ENCODE results near the gene KRTAP10-2. TPM values are rescaled to one million over a fixed set of nuclear protein-coding genes. Genes with fewer than 3 reads are reported as not detected.

KRTAP10-2 gene
- total RNA-seq, 2 donors from 2014 or later = not detected

GRCh38 chr21:44548922-44549321 is 2.4 kb downstream of the KRTAP10-2 start:
- intact Hi-C loops (cut with DNase I) = no loop called here
- no peak for DNase-seq (ENCODE audit: low spot score)

DNA sequence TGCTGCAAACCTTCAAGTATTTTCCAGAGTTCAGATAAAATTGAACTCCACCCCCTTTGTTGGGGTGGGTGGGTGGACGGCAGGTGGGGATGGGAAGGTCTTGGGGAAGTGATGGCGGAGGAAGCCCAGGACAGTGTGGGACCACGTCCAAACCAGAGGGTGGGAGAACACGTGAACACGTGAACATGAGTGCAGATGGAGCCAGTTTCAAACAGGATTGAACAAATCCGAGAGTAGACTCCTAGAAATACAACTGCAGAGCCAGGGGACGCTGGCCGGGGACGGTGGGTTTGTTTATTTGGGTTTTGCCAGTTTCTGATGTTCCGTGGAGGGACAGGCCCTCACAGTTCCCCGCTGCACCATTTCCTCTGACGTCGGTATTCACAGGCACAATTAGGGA is 2.9 kb downstream of the KRTAP10-2 start:
- no peak for DNase-seq (ENCODE audit: low spot score)
- intact Hi-C loops (cut with DNase I) = no loop called here

DNA sequence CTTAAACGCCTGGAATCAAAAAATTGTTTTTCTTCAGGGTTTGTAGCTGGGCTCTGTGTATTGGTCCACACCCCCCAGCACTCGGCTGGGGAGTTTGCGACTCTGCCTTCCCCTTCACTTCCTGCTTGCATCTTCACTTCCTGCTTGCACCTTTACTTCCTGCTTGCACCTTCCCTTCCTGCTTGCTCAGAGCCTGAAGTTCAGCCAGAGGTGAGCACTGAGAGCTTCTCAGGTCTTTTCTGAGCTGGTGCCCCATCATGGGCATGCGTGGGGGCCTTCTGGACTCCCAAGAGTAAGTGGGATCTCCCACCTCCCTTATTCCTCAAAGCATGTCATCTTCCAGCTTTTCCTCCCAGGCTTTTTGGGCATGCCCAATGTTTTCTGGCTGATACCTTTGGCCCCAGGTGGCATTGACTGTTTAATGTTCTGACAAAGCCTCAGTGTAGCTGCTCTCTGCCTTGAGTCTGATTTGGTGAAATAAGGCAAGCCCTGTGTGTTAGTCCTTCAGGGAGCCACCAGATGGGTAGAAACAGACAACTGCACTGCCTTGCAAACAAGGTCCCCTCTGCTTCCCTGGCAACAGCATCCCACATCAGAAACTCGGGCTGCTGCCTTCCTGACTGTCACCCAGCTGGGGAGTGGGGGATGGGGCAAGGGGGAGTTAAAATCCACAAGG is 3.5 kb downstream of the KRTAP10-2 start:
- no peak for DNase-seq (ENCODE audit: low spot score)
- intact Hi-C loops (cut with DNase I) = no loop called here

DNA sequence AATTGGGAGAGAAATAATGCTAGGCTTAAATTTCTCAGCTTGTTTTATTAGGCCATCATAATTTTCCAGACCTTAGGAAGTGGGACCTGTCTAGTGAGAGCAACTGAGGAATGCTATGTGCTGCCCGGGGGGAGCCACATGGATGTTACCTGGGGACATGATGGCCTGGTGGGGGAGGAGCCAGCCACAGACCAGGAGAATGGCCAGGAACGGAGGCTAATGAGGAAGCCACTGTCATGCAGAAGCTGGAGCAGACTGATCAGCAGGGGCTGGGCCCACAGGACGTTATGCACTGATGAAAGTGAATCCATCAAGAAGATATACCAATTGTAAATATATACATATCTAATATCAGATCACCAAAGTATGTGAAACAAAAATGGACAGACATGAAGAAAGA is 6.7 kb downstream of the KRTAP10-2 start:
- intact Hi-C loops (cut with DNase I) = no loop called here

GRCh38 chr21:44542716-44543115 is 8.6 kb downstream of the KRTAP10-2 start:
- intact Hi-C loops (cut with DNase I) = no loop called here
- DNase-seq (ENCODE audit: low spot score) = no peak

More for the DNA sequence above, 6.7 kb downstream of the KRTAP10-2 start:
- DNase-seq (ENCODE audit: low spot score) = no peak

DNA sequence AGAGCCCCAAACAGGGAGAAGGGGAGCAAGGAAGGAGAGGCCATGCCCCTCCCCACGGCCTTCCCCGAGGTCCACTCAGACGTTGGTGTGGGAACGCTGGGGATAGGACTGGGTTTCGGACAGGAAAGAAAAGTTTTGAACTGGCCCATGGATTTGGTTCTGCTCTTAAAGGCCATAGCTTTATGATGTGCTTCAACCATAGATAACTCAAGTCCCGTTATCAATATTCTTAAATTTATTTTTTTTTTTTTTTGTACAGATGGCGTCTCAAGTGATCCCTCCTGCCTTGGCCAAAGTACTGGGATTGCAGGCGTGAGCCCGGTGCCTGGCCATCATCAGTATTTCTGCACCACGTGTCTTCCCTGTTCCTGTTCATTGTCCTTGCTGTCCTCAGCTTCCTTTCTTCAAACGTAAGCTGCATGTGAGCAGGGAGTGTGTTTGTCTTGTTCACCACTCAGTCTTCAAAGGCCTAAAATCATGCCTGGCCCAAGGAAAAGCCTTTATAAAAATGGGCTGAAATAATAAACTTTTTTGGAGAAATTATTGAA is 10.5 kb downstream of the KRTAP10-2 start:
- intact Hi-C loops (cut with DNase I) = no loop called here
- DNase-seq (ENCODE audit: low spot score) = no peak

- intact Hi-C loops (cut with DNase I) = no loop called here
- DNase-seq (ENCODE audit: low spot score) = peak; percentile 78
These were observed 11.2 kb downstream of the KRTAP10-2 start, which contains the start of gene KRTAP10-1 for GRCh38 chr21:44539991-44540666. TSS of gene KRTAP10-1 (minus strand) at chr21:44540195. CDS start at chr21:44540150, 45 bp downstream.

GRCh38 chr21:44539046-44539445 is 12.3 kb downstream of the KRTAP10-2 start:
- DNase-seq (ENCODE audit: low spot score) = peak; percentile 44
- intact Hi-C loops (cut with DNase I) = no loop called here

DNA sequence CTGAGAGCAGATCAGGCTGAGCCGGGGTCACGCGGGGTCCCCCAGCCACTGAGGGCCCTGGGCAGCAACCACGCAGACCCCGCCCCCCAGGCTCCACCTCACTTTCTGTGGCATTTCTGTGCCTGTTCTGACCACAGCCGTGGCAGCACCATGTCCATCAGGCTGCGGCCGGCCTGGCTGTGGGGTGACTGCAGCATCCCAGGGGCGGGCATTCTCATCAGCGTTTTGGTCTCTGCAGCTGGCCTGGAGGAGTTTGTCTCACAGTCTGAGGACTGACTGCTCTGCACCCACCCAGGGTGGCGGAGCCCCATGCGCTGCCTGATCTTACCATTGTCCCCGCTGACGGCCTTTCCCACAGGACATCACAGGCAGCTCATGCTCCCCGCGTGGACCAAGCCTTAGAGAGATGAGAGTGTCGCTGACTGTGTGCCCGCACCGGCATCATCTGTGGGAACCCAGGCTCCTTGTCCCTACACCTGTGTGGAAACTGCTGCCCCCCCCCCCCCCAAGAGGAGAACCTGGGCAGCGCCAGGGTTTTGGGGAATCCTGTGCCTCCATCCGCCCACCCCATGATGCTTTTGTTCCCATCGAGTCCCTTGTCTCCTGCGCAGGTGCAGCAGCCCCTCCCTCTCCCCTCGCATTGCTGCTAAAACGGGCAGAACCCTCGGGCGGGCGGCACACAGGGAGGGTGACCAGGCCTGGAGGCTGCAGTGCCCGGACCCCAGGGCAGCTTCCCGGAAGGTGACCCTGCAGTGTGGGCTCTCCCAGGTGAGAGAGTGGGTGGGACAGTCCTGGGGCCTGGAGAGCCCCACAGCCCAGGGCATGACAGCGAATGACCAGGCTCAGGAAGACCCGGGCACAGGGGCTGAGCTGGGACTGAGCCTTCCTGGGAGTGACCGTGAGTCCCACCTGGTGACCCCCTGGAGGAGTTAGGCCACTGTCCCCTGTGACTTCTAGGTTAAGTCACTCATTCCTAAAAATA is 13.1 kb downstream of the KRTAP10-2 start:
- intact Hi-C loops (cut with DNase I) = loop anchor here in 1 of 2 donors (1.0 kb wide), 1 partner anchor 22 kb away; no protein-coding TSS in a partner anchor
- DNase-seq (ENCODE audit: low spot score) = peak; percentile 67

- intact Hi-C loops (cut with DNase I) = no loop called here
- peak; percentile 78 for DNase-seq (ENCODE audit: low spot score)
These were observed 15.3 kb downstream of the KRTAP10-2 start for GRCh38 chr21:44535963-44536362.

GRCh38 chr21:44534688-44535087 is 16.6 kb downstream of the KRTAP10-2 start:
- intact Hi-C loops (cut with DNase I) = no loop called here
- no peak for DNase-seq (ENCODE audit: low spot score)

GRCh38 chr21:44533891-44534627 is 17.2 kb downstream of the KRTAP10-2 start:
- intact Hi-C loops (cut with DNase I) = no loop called here
- DNase-seq (ENCODE audit: low spot score) = no peak

DNA sequence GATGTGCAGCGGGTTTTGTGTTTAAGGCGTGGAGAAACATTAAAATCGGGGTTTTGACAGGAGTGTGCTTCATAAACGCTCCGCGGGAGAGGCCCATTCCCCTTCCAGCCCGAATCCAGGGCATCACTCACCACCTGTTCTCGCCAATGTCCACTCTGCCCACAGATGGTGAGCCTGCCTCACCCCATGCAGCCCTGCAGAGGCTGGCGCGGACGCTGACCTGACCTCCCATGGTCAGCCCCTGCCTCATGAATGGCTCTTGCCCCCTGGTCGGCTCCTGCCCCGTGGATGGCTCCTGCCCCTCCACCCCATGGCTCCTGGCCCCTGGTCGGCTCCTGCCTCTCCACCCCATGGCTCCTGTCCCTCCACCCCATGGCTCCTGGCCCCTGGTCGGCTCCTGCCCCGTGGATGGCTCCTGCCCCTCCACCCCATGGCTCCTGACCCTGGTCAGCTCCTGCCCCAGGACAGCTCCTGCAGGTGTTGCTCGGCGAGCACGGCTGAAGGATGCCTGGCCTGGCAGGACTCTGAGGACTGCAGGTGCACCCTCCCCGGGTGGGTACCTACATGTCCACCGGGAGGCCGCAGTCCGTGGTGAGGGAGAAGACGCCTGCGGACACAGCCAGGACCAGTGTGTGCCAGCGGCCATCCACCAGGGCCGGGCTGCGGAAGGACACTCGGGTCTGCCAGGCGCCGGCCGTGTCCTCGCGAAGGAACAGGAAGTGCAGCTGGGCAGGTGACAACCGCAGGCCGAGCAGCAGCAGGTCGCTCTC is 18.0 kb downstream of the KRTAP10-2 start:
- DNase-seq (ENCODE audit: low spot score) = peak; percentile 80

GRCh38 chr21:44532712-44533111 is 18.6 kb downstream of the KRTAP10-2 start:
- intact Hi-C loops (cut with DNase I) = no loop called here
- peak; percentile 26 for DNase-seq (ENCODE audit: low spot score)

More for the DNA sequence above, 18.0 kb downstream of the KRTAP10-2 start:
- intact Hi-C loops (cut with DNase I) = no loop called here

GRCh38 chr21:44531606-44532564 is 19.4 kb downstream of the KRTAP10-2 start:
- intact Hi-C loops (cut with DNase I) = no loop called here
- DNase-seq (ENCODE audit: low spot score) = peak; percentile 77

GRCh38 chr21:44530903-44531605 is 20.3 kb downstream of the KRTAP10-2 start:
- intact Hi-C loops (cut with DNase I) = no loop called here
- DNase-seq (ENCODE audit: low spot score) = peak; percentile 47

All from posterior vena cava (tissue), 2 donors.